Measurements from ENCODE around the gene PDPK1. TPM values are rescaled to one million over a fixed set of nuclear protein-coding genes. Genes with fewer than 3 reads are reported as not detected.

The PDPK1 gene
- total and polyA plus RNA-seq, 2 donors from 2014 or later, result 14.3 to 52.3 TPM

- H3K27ac ChIP-seq (ENCODE audit: low read depth in 2 of 2, low read length in 2 of 2), result no peak overlapping the region
- no peaks in the 10 kb centered on the region for H3K27me3 ChIP-seq (ENCODE audit: control insufficient read depth, insufficient read depth, low read length)
- peak overlapping the region in 1 of 3 donors; percentile 1 for H3K4me3 ChIP-seq (ENCODE audit: low read length in 3 of 3)
- intact Hi-C loops (cut with DNase I), result no loop called here
- peaks cover 0 to 21% (median 7%) of the 10 kb centered on the region in 3 donors for H3K36me3 ChIP-seq (ENCODE audit: control insufficient read depth in 2 of 3, insufficient read depth in 3 of 3, low read length in 3 of 3)
- peaks cover 0 to 21% (median 13%) of the 10 kb centered on the region in 3 donors for H3K4me1 ChIP-seq (ENCODE audit: control insufficient read depth in 2 of 3, insufficient read depth in 2 of 3, low read depth in 1 of 3, low read length in 3 of 3)
- no peak for FAIRE-seq
- no peaks in the 10 kb centered on the region for H3K9me3 ChIP-seq (ENCODE audit: control insufficient read depth in 2 of 3, insufficient read depth in 1 of 3, low read length in 3 of 3)
- peak in 1 of 5 donors; percentile 8 for DNase-seq
- no peak overlapping the region for H3K9ac ChIP-seq (ENCODE audit: low read length in 3 of 3)
- no peak for TF ChIP-seq CTCF (IDR thresholded peaks at IDR 0.05; ENCODE audit: borderline replicate concordance, extremely low read depth, insufficient read depth)
Observed at GRCh38 chr16:2523801-2524231, 14.0 kb upstream of the PDPK1 start.

GRCh38 chr16:2524339-2524938 lies 13.4 kb upstream of the PDPK1 start:
- peaks cover 0 to 15% (median 9%) of the 10 kb centered on the region in 3 donors for H3K4me1 ChIP-seq (ENCODE audit: control insufficient read depth in 2 of 3, insufficient read depth in 2 of 3, low read depth in 1 of 3, low read length in 3 of 3)
- H3K36me3 ChIP-seq (ENCODE audit: control insufficient read depth in 2 of 3, insufficient read depth in 3 of 3, low read length in 3 of 3), result peaks cover 0 to 14% (median 7%) of the 10 kb centered on the region in 3 donors
- H3K9ac ChIP-seq (ENCODE audit: low read length in 3 of 3), result no peak overlapping the region
- TF ChIP-seq CTCF (IDR thresholded peaks at IDR 0.05; ENCODE audit: borderline replicate concordance, extremely low read depth, insufficient read depth), result no peak
- H3K4me3 ChIP-seq (ENCODE audit: low read length in 3 of 3), result no peak overlapping the region
- no peak overlapping the region for H3K27ac ChIP-seq (ENCODE audit: low read depth in 2 of 2, low read length in 2 of 2)
- no peaks in the 10 kb centered on the region for H3K9me3 ChIP-seq (ENCODE audit: control insufficient read depth in 2 of 3, insufficient read depth in 1 of 3, low read length in 3 of 3)
- FAIRE-seq, result no peak
- peak in 1 of 5 donors; percentile 3 for DNase-seq
- intact Hi-C loops (cut with DNase I), result no loop called here
- no peaks in the 10 kb centered on the region for H3K27me3 ChIP-seq (ENCODE audit: control insufficient read depth, insufficient read depth, low read length)

- FAIRE-seq, result no peak
- no peak overlapping the region for H3K27ac ChIP-seq (ENCODE audit: low read depth in 2 of 2, low read length in 2 of 2)
- H3K4me1 ChIP-seq (ENCODE audit: control insufficient read depth in 2 of 3, insufficient read depth in 2 of 3, low read depth in 1 of 3, low read length in 3 of 3), result peaks cover 0 to 11% (median 10%) of the 10 kb centered on the region in 3 donors
Observed at GRCh38 chr16:2526135-2526534, 11.7 kb upstream of the PDPK1 start.

More at GRCh38 chr16:2526135-2526534, 11.7 kb upstream of the PDPK1 start:
- DNase-seq, result peak in 2 of 5 donors; percentile 5 to 47
- Histone ChIP-seq H3K9me3 (ENCODE audit: control insufficient read depth in 2 of 3, insufficient read depth in 1 of 3, low read length in 3 of 3) (no peaks in the 10 kb centered on the region), H3K4me3 (ENCODE audit: low read length in 3 of 3) (no peak overlapping the region), H3K36me3 (ENCODE audit: control insufficient read depth in 2 of 3, insufficient read depth in 3 of 3, low read length in 3 of 3) (peaks cover 0 to 15% (median 7%) of the 10 kb centered on the region in 3 donors), H3K27me3 (ENCODE audit: control insufficient read depth, insufficient read depth, low read length) (no peaks in the 10 kb centered on the region), H3K9ac (ENCODE audit: low read length in 3 of 3) (no peak overlapping the region)
- intact Hi-C loops (cut with DNase I), result no loop called here
- no peak for TF ChIP-seq CTCF (IDR thresholded peaks at IDR 0.05; ENCODE audit: borderline replicate concordance, extremely low read depth, insufficient read depth)
